Upper lobe of left lung (tissue), 4 donors: ENCODE data around the gene RAET1E.
"Not testable (repeated sequence)": the region's sequence is repeated elsewhere in the genome, so short reads cannot be mapped to it uniquely, and the experiment has no call there.

Source experiments
- CTCF ChIP-seq, 6 experiments: fragments of 450-650 bp in 4 of 6; fragments of 200-600 bp in 2 of 6; sonication (generic) in 2 of 6; IDR thresholded peaks; one replicate each; pipeline ENCODE4 v1.5.1; 2016 to 2019; ENCODE audit warnings: antibody characterized with exemption in 6 of 6
- POLR2A ChIP-seq, 4 donors: fragments of 450-650 bp; IDR thresholded peaks; one replicate each; pipeline ENCODE4 v1.5.1; 2016 to 2017; ENCODE audit warnings: antibody characterized with exemption in 4 of 4, mild to moderate bottlenecking in 2 of 4

- not testable (repeated sequence) for TF ChIP-seq POLR2A, CTCF (IDR thresholded peaks at IDR 0.05)
Observed at GRCh38 chr6:149912680-149913079, 14.8 kb upstream of the RAET1E start.
